ENCODE measurements around the gene RABAC1.

DNA sequence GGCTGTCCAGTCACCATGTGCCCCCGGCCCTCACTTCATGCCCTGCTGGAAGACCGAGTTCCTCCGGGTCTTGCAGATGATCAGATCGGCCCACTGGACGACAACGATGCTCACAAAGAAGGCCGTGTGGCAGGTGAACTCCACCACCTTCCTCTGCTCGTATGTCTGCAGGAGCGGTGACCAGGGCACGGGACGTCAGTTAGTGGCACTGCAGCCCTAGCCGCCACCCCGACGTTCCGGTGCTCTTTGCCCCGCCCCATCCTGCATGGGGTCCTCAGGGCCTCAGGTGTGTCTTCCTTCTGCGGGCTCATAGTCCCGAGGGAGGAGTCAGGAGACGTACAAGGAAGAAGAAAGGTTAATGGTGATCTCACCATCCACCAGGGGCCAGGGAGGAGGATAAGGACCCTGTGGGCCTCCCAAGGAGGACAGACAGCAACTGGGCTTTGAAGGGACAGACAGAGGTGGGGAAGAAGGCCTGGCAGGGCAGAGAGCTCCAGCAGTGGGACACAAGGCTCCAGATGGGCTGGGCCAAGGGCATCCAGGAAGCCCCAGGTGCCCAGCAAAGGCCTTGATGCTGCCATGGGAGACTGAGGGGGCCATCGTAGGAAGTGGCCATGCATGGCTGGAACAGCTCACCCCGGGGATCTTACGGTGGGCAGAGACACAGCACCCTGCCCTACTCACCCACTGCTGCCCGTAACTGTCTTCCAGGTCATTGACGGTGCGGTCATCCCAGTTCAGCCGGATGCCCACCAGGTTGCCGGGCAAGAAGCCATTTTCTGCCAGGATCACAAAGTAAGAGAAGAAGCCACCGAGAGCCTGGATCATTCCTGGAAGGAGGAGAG lies 9.9 kb upstream of the RABAC1 start:
- TF ChIP-seq EZH2 (IDR thresholded peaks at IDR 0.05; ENCODE audit: borderline replicate concordance, low read depth, low read length): no peak
- no peak for TF ChIP-seq SAFB2 (IDR thresholded peaks at IDR 0.05; ENCODE audit: borderline replicate concordance, low read depth, low read length, severe bottlenecking)
- no peak for TF ChIP-seq ZNF584 (CRISPR knock-in tag; IDR thresholded peaks at IDR 0.05; ENCODE audit: low read depth)
- no peak for TF ChIP-seq ZNF24 (IDR thresholded peaks at IDR 0.05)
- TF ChIP-seq HCFC1 (IDR thresholded peaks at IDR 0.05; ENCODE audit: low read depth, low read length): no peak
- TF ChIP-seq MAFK (IDR thresholded peaks at IDR 0.05; ENCODE audit: low read length): no peak
- TF ChIP-seq NR2C2 (CRISPR knock-in tag; IDR thresholded peaks at IDR 0.05): no peak
- TF ChIP-seq NR2C2 (tag; IDR thresholded peaks at IDR 0.05): no peak
- TF ChIP-seq SMC3 (conservative IDR thresholded peaks at IDR 0.05; ENCODE audit: insufficient read depth, low read depth, low read length): no peak
- TF ChIP-seq, protein P1, sequence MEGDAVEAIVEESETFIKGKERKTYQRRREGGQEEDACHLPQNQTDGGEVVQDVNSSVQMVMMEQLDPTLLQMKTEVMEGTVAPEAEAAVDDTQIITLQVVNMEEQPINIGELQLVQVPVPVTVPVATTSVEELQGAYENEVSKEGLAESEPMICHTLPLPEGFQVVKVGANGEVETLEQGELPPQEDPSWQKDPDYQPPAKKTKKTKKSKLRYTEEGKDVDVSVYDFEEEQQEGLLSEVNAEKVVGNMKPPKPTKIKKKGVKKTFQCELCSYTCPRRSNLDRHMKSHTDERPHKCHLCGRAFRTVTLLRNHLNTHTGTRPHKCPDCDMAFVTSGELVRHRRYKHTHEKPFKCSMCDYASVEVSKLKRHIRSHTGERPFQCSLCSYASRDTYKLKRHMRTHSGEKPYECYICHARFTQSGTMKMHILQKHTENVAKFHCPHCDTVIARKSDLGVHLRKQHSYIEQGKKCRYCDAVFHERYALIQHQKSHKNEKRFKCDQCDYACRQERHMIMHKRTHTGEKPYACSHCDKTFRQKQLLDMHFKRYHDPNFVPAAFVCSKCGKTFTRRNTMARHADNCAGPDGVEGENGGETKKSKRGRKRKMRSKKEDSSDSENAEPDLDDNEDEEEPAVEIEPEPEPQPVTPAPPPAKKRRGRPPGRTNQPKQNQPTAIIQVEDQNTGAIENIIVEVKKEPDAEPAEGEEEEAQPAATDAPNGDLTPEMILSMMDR (IDR thresholded peaks at IDR 0.05 in 2 of 3, conservative IDR thresholded peaks at IDR 0.05 in 1 of 3; ENCODE audit: insufficient read depth in 2 of 3, low read depth in 1 of 3, low read length in 3 of 3): no peak
- no peak for TF ChIP-seq ZFX (CRISPR knock-in tag; IDR thresholded peaks at IDR 0.05)
- TF ChIP-seq ZNF316 (IDR thresholded peaks at IDR 0.05): no peak
- TF ChIP-seq SETDB1 (IDR thresholded peaks at IDR 0.05; ENCODE audit: low read length): no peak
- TF ChIP-seq HLTF (IDR thresholded peaks at IDR 0.05): no peak
